Mesothelial cell of epicardium (in vitro differentiated cells): Measurements from ENCODE around the gene SDC3. TPM values are rescaled to one million over a fixed set of nuclear protein-coding genes. Genes with fewer than 3 reads are reported as not detected.

Experiments
- DNase-seq, 2 experiments: peaks; one replicate each; pipeline ENCODE4 v3.0.0; 2021; ENCODE audit warnings: low spot score in 2 of 2; ENCODE audit not compliant: unreplicated experiment in 2 of 2
- H3K27ac Mint-ChIP-seq: 2 replicates; pipeline ENCODE4 v1.8.0; 2021; ENCODE audit warnings: mixed read lengths
- H3K27me3 Mint-ChIP-seq: 2 replicates; pipeline ENCODE4 v1.8.0; 2021; ENCODE audit warnings: low read depth, mixed read lengths
- H3K36me3 Mint-ChIP-seq: 2 replicates; pipeline ENCODE4 v1.8.0; 2021; ENCODE audit warnings: mixed read lengths
- H3K4me1 Mint-ChIP-seq: 2 replicates; pipeline ENCODE4 v1.8.0; 2021; ENCODE audit warnings: mixed read lengths
- H3K4me3 Mint-ChIP-seq: 2 replicates; pipeline ENCODE4 v1.8.0; 2021; ENCODE audit warnings: mild to moderate bottlenecking, moderate library complexity, mixed read lengths
- H3K9me3 Mint-ChIP-seq: 2 replicates; pipeline ENCODE4 v1.8.0; 2021; ENCODE audit warnings: mixed read lengths
- CTCF ChIP-seq: fragments of 200-600 bp; sonication (generic); IDR thresholded peaks from one replicate; pipeline ENCODE4 v1.5.0; 2021; ENCODE audit warnings: antibody characterized with exemption; ENCODE audit not compliant: unreplicated experiment
- total RNA-seq: library from RNA; stranded (reverse); gene quantifications from 3 replicates; pipeline ENCODE4 v1.2.1, GENCODE V29; 2021

SDC3 gene
- total RNA-seq, 1 donor from 2014 or later: 46.7 TPM

GRCh38 chr1:30876451-30877204, 31.9 kb downstream of the SDC3 start:
- H3K27me3 Mint-ChIP-seq: no peaks in the 10 kb centered on the region
- no peak for TF ChIP-seq CTCF
- no peak overlapping the region for H3K27ac Mint-ChIP-seq
- no peak for DNase-seq
- H3K4me1 Mint-ChIP-seq: peaks cover 32% of the 10 kb centered on the region
- H3K4me3 Mint-ChIP-seq: no peak overlapping the region
- H3K9me3 Mint-ChIP-seq: no peaks in the 10 kb centered on the region
- no peaks in the 10 kb centered on the region for H3K36me3 Mint-ChIP-seq

GRCh38 chr1:30875916-30876315, 32.6 kb downstream of the SDC3 start:
- DNase-seq: no peak
- no peaks in the 10 kb centered on the region for H3K27me3 Mint-ChIP-seq
- H3K27ac Mint-ChIP-seq: no peak overlapping the region
- TF ChIP-seq CTCF: no peak
- no peak overlapping the region for H3K4me3 Mint-ChIP-seq
- H3K36me3 Mint-ChIP-seq: no peaks in the 10 kb centered on the region
- H3K9me3 Mint-ChIP-seq: no peaks in the 10 kb centered on the region
- peaks cover 28% of the 10 kb centered on the region for H3K4me1 Mint-ChIP-seq

- H3K27me3 Mint-ChIP-seq: no peaks in the 10 kb centered on the region
- H3K27ac Mint-ChIP-seq: no peak overlapping the region
- no peaks in the 10 kb centered on the region for H3K9me3 Mint-ChIP-seq
- peaks cover 20% of the 10 kb centered on the region for H3K4me1 Mint-ChIP-seq
- no peak for DNase-seq
- H3K36me3 Mint-ChIP-seq: no peaks in the 10 kb centered on the region
- no peak for TF ChIP-seq CTCF
- H3K4me3 Mint-ChIP-seq: no peak overlapping the region
Measured at GRCh38 chr1:30875197-30875596, 33.4 kb downstream of the SDC3 start.

- no peaks in the 10 kb centered on the region for H3K36me3 Mint-ChIP-seq
- no peaks in the 10 kb centered on the region for H3K27me3 Mint-ChIP-seq
- peaks cover 10% of the 10 kb centered on the region for H3K4me1 Mint-ChIP-seq
- H3K9me3 Mint-ChIP-seq: no peaks in the 10 kb centered on the region
- H3K4me3 Mint-ChIP-seq: no peak overlapping the region
- DNase-seq: no peak
- TF ChIP-seq CTCF: no peak
- H3K27ac Mint-ChIP-seq: no peak overlapping the region
Measured at GRCh38 chr1:30874176-30874575, 34.4 kb downstream of the SDC3 start.

GRCh38 chr1:30872948-30873263, 35.7 kb downstream of the SDC3 start:
- no peaks in the 10 kb centered on the region for H3K27me3 Mint-ChIP-seq
- no peak overlapping the region for H3K27ac Mint-ChIP-seq
- no peak for DNase-seq
- no peak overlapping the region for H3K4me3 Mint-ChIP-seq
- no peaks in the 10 kb centered on the region for H3K36me3 Mint-ChIP-seq
- TF ChIP-seq CTCF: no peak
- H3K4me1 Mint-ChIP-seq: peaks cover 4% of the 10 kb centered on the region
- H3K9me3 Mint-ChIP-seq: no peaks in the 10 kb centered on the region
